ENCODE measurements around the gene DOK6.

The DOK6 gene

GRCh38 chr18:69763821-69764220 is 363.1 kb downstream of the DOK6 start:
- TF ChIP-seq, protein P1, sequence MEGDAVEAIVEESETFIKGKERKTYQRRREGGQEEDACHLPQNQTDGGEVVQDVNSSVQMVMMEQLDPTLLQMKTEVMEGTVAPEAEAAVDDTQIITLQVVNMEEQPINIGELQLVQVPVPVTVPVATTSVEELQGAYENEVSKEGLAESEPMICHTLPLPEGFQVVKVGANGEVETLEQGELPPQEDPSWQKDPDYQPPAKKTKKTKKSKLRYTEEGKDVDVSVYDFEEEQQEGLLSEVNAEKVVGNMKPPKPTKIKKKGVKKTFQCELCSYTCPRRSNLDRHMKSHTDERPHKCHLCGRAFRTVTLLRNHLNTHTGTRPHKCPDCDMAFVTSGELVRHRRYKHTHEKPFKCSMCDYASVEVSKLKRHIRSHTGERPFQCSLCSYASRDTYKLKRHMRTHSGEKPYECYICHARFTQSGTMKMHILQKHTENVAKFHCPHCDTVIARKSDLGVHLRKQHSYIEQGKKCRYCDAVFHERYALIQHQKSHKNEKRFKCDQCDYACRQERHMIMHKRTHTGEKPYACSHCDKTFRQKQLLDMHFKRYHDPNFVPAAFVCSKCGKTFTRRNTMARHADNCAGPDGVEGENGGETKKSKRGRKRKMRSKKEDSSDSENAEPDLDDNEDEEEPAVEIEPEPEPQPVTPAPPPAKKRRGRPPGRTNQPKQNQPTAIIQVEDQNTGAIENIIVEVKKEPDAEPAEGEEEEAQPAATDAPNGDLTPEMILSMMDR (IDR thresholded peaks at IDR 0.05; ENCODE audit: borderline replicate concordance, insufficient read depth, low read depth, low read length): no peak
- no peak overlapping the region for H3K4me3 ChIP-seq (ENCODE audit: low read depth, low read length)

DNA sequence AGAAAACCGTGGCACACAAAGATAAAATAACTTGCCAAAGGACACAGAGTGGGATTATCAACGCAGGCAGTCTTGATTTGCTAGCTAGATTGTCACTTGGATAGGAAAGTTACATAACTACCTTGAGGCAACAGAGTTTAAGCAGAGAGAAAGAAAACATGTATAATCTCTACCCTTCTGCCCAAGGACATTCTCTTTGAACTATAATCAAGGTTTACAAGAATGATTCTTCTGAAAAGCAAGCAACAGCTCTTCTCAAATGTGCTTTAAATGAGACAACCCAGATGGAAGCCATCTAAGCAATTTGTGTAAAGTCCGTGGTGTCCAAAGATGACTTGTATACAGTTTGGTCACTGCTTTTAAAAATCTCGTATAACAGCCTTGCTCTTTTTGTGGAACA is 369.6 kb downstream of the DOK6 start:
- no peak overlapping the region for H3K4me3 ChIP-seq (ENCODE audit: low read depth, low read length)
- TF ChIP-seq, protein P1 (IDR thresholded peaks at IDR 0.05; ENCODE audit: borderline replicate concordance, insufficient read depth, low read depth, low read length): no peak

DNA sequence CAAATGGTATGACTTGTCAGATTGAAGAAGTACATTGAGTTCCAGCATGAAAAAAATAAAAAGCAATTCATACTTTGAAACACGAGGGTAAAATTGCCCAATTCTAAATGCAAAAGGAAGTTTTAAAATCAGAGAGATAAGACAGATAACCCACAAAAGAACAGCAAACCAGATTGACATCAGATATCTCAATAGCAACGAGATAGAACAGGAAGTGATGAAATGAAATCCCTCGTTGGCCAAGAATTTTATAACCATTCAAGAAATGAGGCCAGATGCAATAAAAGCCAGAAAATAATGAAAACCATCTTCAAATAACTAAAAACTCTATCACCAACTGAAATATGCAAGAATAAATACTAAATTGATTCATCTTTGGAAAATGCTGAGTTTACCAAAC is 374.1 kb downstream of the DOK6 start:
- H3K4me3 ChIP-seq (ENCODE audit: low read depth, low read length): no peak overlapping the region
- TF ChIP-seq, protein P1 (IDR thresholded peaks at IDR 0.05; ENCODE audit: borderline replicate concordance, insufficient read depth, low read depth, low read length): no peak

DNA sequence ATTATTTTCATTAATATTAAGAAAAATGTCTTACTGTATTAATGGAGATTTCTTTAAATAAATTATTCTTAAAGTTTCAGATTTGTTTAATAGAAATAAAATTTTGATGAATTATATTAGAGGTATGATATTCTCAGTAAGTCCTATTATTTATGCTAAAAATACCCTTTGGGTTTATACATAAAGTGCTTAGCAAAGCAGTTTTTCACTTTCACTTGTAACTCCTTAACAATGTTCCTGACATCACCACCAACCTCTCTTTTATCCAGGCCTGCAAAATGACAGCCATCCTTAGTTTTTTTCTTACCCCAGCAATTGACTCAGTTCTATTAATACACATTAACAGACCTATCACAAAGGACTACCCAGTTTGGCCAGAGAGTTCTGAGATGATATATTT is 376.6 kb downstream of the DOK6 start:
- TF ChIP-seq, protein P1 (IDR thresholded peaks at IDR 0.05; ENCODE audit: borderline replicate concordance, insufficient read depth, low read depth, low read length): no peak
- H3K4me3 ChIP-seq (ENCODE audit: low read depth, low read length): no peak overlapping the region

DNA sequence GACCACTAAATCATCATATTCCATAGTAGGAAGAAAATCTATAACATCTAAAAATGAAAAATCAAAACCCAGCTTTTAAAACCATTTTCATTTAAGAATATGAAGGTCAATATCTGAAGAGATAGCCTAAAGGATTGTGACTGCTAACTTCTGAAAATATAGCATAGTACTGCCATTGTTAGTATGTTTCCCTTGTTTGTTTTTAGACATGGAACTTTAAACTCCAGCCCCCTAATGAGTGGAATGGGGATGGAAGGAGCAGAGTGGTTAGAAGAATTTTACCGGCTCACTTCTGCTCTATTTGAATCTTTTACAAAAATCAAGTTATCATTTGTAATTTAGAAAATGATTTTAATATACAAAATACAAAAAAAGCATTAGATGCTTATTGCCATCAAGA is 378.0 kb downstream of the DOK6 start:
- TF ChIP-seq, protein P1 (IDR thresholded peaks at IDR 0.05; ENCODE audit: borderline replicate concordance, insufficient read depth, low read depth, low read length): no peak
- H3K4me3 ChIP-seq (ENCODE audit: low read depth, low read length): no peak overlapping the region

DNA sequence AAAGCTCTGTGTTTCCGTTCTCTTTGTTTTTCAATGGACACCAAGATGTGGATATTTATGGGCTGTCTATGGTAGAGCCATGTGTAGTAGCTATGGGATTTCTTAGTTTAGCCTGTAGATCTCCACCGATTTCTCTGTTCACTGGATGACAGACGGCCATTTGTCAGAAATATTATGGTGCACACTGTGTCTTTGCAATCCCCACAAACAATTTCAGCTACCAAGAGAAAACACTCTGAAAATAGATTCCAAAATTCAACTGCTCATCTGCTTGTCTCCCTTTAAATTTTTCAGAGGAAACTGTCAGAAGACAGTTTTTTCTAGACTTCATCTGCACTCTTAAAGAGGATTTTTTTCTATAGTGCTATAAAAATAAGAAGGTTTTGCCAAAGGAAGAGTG is 380.2 kb downstream of the DOK6 start:
- TF ChIP-seq, protein P1 (IDR thresholded peaks at IDR 0.05; ENCODE audit: borderline replicate concordance, insufficient read depth, low read depth, low read length): no peak
- no peak overlapping the region for H3K4me3 ChIP-seq (ENCODE audit: low read depth, low read length)

- H3K4me3 ChIP-seq (ENCODE audit: low read depth, low read length): no peak overlapping the region
- TF ChIP-seq, protein P1 (IDR thresholded peaks at IDR 0.05; ENCODE audit: borderline replicate concordance, insufficient read depth, low read depth, low read length): no peak
Observed at GRCh38 chr18:69784815-69785214, 384.1 kb downstream of the DOK6 start.

Data from GM12875 (cell line).